Colonic mucosa (tissue), 4 donors: Measurements from ENCODE around the gene LRRC3C. TPM values are rescaled to one million over a fixed set of nuclear protein-coding genes. Genes with fewer than 3 reads are reported as not detected.

Source experiments
- DNase-seq: peaks from one replicate; pipeline ENCODE4 v3.0.0-alpha.2; 2020
- H3K27ac ChIP-seq: fragments of 200-600 bp; one replicate; pipeline ENCODE4 v1.8.0; 2021
- H3K27me3 ChIP-seq: fragments of 200-600 bp; one replicate; pipeline ENCODE4 v1.8.0; 2021
- H3K36me3 ChIP-seq: fragments of 200-600 bp; one replicate; pipeline ENCODE4 v1.8.0; 2021
- H3K4me1 ChIP-seq: fragments of 200-600 bp; one replicate; pipeline ENCODE4 v1.8.0; 2021; ENCODE audit warnings: mild to moderate bottlenecking
- H3K4me3 ChIP-seq: fragments of 200-600 bp; one replicate; pipeline ENCODE4 v1.8.0; 2021
- H3K9ac ChIP-seq, 2 donors: one replicate each; pipeline ENCODE4 v1.7.0; 2013; ENCODE audit warnings: control low read depth in 2 of 2, low read depth in 2 of 2, low read length in 2 of 2
- H3K9me3 ChIP-seq: fragments of 200-600 bp; one replicate; pipeline ENCODE4 v1.8.0; 2021
- CTCF ChIP-seq: fragments of 200-600 bp; IDR thresholded peaks from one replicate; pipeline ENCODE4 v1.8.0; 2022; ENCODE audit warnings: antibody characterized with exemption, mild to moderate bottlenecking
- intact Hi-C: fragments of 100-400 bp; cut with DNase I; formaldehyde crosslinking; loops from one replicate; pipeline ENCODE4 v1.14.1; 2022
- total RNA-seq, 2 donors: library from RNA; stranded (reverse); fragmentation: NEBNext Ultra II Directional in 1 of 2; extraction: Animal tissue kit (Norgen Biotek cat#: 25700) in 1 of 2; gene quantifications; one replicate each; pipeline ENCODE4 v1.2.1, GENCODE V29; 2021
- donor health status: healthy.
- donor health status: DM: no; HTN: no; CAD: no.
- donor health status: DM: no; HTN: no; CAD: no.

Gene LRRC3C
- total RNA-seq, 2 donors from 2014 or later, result not detected

- intact Hi-C loops, result no loop called here
- TF ChIP-seq CTCF, result no peak
- Histone ChIP-seq H3K36me3 (no peaks in the 10 kb centered on the region), H3K4me1 (peaks cover 5% of the 10 kb centered on the region), H3K27me3 (no peaks in the 10 kb centered on the region), H3K27ac (no peak overlapping the region), H3K4me3 (no peak overlapping the region), H3K9ac (no peak overlapping the region), H3K9me3 (no peaks in the 10 kb centered on the region)
- no peak for DNase-seq
Observed at GRCh38 chr17:39974433-39974832, 46.9 kb downstream of the LRRC3C start.

- H3K4me3 ChIP-seq, result no peak overlapping the region
- H3K36me3 ChIP-seq, result no peaks in the 10 kb centered on the region
- H3K9me3 ChIP-seq, result no peaks in the 10 kb centered on the region
- H3K27ac ChIP-seq, result no peak overlapping the region
- no peaks in the 10 kb centered on the region for H3K4me1 ChIP-seq
- intact Hi-C loops, result no loop called here
- no peaks in the 10 kb centered on the region for H3K27me3 ChIP-seq
- TF ChIP-seq CTCF, result no peak
- no peak for DNase-seq
- no peak overlapping the region for H3K9ac ChIP-seq
Observed at GRCh38 chr17:39975801-39976200, 48.3 kb downstream of the LRRC3C start.

GRCh38 chr17:39979016-39979670 lies 51.6 kb downstream of the LRRC3C start:
- intact Hi-C loops, result no loop called here
- H3K9ac ChIP-seq, result no peak overlapping the region
- H3K36me3 ChIP-seq, result no peaks in the 10 kb centered on the region
- no peak for DNase-seq
- H3K4me1 ChIP-seq, result no peaks in the 10 kb centered on the region
- H3K4me3 ChIP-seq, result no peak overlapping the region
- H3K9me3 ChIP-seq, result no peaks in the 10 kb centered on the region
- no peak overlapping the region for H3K27ac ChIP-seq
- no peak for TF ChIP-seq CTCF
- H3K27me3 ChIP-seq, result no peaks in the 10 kb centered on the region

GRCh38 chr17:39979893-39980350 lies 52.4 kb downstream of the LRRC3C start:
- H3K4me1 ChIP-seq, result no peaks in the 10 kb centered on the region
- H3K36me3 ChIP-seq, result peaks cover 3% of the 10 kb centered on the region
- no peak for TF ChIP-seq CTCF
- no peaks in the 10 kb centered on the region for H3K9me3 ChIP-seq
- peak overlapping the region; percentile 66 to 97 for H3K9ac ChIP-seq
- peak; percentile 25 for DNase-seq
- peak overlapping the region; percentile 54 for H3K27ac ChIP-seq
- H3K4me3 ChIP-seq, result peak overlapping the region; percentile 36
- intact Hi-C loops, result no loop called here
- H3K27me3 ChIP-seq, result no peaks in the 10 kb centered on the region

GRCh38 chr17:39980351-39981206 lies 53.0 kb downstream of the LRRC3C start, which contains the start of gene PSMD3:
Gene PSMD3 (plus strand): TSS chr17:39980807. CDS start chr17:39980971, 164 bp downstream.
- peak within 1 kb of the TSS; percentile 80 for H3K27ac ChIP-seq
- peak; percentile 60 for TF ChIP-seq CTCF
- no peaks in the 10 kb centered on the region for H3K27me3 ChIP-seq
- peaks cover 8% of the 10 kb centered on the region for H3K36me3 ChIP-seq
- H3K4me3 ChIP-seq, result peak within 1 kb of the TSS; percentile 84
- peak; percentile 99 for DNase-seq
- no peaks in the 10 kb centered on the region for H3K4me1 ChIP-seq
- peak within 1 kb of the TSS; percentile 97 to 99 for H3K9ac ChIP-seq
- intact Hi-C loops, result no loop called here
- H3K9me3 ChIP-seq, result no peaks in the 10 kb centered on the region
